ENCODE results near the gene ZNRF1. TPM values are rescaled to one million over a fixed set of nuclear protein-coding genes. Genes with fewer than 3 reads are reported as not detected.

Gene ZNRF1
- total RNA-seq, 1 experiment from 2014 or later, result 55.1 TPM

DNA sequence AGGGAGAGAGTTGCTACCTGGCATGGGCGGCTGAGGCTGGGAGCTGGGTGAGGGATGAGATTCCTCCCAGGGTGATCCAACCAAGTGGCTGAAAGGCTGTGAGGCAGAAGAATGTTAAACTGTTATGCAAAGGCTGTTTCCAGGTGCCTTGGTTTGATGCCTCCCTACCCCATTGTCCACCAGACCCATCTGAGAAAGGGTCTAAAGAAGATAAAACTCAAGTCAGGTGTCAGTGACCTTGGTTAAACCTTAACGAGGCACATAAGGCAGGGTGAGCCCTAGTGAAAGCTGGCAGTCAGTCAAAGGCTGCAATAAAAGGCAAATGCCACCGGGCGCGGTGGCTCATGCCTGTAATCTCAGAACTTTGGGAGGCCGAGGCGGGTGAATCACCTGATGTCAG lies 94.0 kb downstream of the ZNRF1 start:
- TF ChIP-seq, protein P1, sequence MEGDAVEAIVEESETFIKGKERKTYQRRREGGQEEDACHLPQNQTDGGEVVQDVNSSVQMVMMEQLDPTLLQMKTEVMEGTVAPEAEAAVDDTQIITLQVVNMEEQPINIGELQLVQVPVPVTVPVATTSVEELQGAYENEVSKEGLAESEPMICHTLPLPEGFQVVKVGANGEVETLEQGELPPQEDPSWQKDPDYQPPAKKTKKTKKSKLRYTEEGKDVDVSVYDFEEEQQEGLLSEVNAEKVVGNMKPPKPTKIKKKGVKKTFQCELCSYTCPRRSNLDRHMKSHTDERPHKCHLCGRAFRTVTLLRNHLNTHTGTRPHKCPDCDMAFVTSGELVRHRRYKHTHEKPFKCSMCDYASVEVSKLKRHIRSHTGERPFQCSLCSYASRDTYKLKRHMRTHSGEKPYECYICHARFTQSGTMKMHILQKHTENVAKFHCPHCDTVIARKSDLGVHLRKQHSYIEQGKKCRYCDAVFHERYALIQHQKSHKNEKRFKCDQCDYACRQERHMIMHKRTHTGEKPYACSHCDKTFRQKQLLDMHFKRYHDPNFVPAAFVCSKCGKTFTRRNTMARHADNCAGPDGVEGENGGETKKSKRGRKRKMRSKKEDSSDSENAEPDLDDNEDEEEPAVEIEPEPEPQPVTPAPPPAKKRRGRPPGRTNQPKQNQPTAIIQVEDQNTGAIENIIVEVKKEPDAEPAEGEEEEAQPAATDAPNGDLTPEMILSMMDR (conservative IDR thresholded peaks at IDR 0.05; ENCODE audit: low read depth, low read length), result no peak
- no peak for TF ChIP-seq EZH2 (IDR thresholded peaks at IDR 0.05; ENCODE audit: borderline replicate concordance, low read depth, low read length, poor library complexity, severe bottlenecking)
- POLR2A ChIA-PET (ENCODE audit: low non-redundant PET), result no interaction called here
- intact Hi-C loops (cut with micrococcal nuclease; ENCODE audit: unreplicated experiment), result no loop called here

DNA sequence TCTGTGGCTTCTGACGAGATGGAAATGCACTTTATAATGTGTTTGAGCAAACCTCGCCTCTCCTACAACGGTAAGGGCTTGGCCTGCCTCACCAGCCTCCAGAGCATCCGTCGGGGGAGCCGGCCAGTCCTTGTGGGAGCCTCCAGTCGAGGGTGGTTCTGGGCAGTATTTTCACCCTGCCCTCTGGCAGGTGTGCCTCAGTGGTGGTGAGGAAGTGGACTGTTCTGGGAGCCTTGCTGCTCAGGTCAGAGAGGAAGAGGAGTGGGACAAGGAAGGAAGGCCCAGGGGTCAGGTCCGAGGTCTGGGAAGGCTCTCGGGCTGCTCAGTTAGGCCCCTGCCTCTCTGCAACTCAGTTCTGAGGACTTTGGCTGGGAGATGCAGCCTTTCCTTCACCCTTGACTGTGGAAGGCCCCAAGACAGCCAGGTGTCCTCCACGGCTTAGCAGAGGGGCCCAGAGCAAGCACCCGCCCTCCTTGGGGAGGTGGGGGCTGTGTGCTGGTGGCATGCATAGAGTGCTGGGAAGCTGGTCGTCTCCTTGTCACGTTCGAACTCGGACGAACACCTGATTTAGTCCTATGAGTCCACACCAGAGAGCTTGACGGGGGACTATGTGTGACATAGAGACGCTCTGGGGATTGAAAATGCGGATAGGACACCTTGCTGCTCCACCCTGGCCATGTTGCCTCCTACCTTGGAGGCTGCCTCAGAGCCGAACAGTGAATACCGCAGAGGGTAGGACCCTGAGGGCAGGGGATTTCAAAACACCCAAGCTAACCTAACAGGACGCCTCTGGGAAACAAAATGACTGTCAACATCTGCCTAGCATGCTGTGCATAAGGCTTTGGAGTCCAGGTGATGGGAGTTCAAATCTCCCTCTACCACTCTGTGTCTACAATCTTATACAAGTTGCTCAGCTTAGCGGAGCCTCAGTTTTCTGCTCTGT lies 95.0 kb downstream of the ZNRF1 start:
- TF ChIP-seq, protein P1 (conservative IDR thresholded peaks at IDR 0.05; ENCODE audit: low read depth, low read length), result no peak
- no peak for TF ChIP-seq EZH2 (IDR thresholded peaks at IDR 0.05; ENCODE audit: borderline replicate concordance, low read depth, low read length, poor library complexity, severe bottlenecking)
- ChIA-PET CTCF (no interaction called here), POLR2A (ENCODE audit: low non-redundant PET) (no interaction called here)
- BruUV-seq (replicated peaks), result no TSS peak
- intact Hi-C loops (cut with micrococcal nuclease; ENCODE audit: unreplicated experiment), result no loop called here
- Histone ChIP-seq H3K36me3 (ENCODE audit: insufficient read depth, low read length, poor library complexity, severe bottlenecking) (no peaks in the 10 kb centered on the region), H3K9me3 (ENCODE audit: low read depth, low read length, poor library complexity, severe bottlenecking) (no peaks in the 10 kb centered on the region), H3K27me3 (replicated peaks; ENCODE audit: insufficient read depth, low read depth, low read length, poor library complexity) (no peaks in the 10 kb centered on the region), H3K27ac (ENCODE audit: low read depth, low read length, poor library complexity, severe bottlenecking) (no peak overlapping the region), H3K4me1 (ENCODE audit: insufficient read depth, low read length, poor library complexity, severe bottlenecking) (peaks cover 4% of the 10 kb centered on the region), H3K4me3 (ENCODE audit: low read depth, low read length, poor library complexity, severe bottlenecking) (no peak overlapping the region)
- no peak for DNase-seq (ENCODE audit: low spot score)

More for the DNA sequence above, 94.0 kb downstream of the ZNRF1 start:
- no peak overlapping the region for H3K4me3 ChIP-seq (ENCODE audit: low read depth, low read length, poor library complexity, severe bottlenecking)
- H3K9me3 ChIP-seq (ENCODE audit: low read depth, low read length, poor library complexity, severe bottlenecking), result no peaks in the 10 kb centered on the region
- no peaks in the 10 kb centered on the region for H3K27me3 ChIP-seq (replicated peaks; ENCODE audit: insufficient read depth, low read depth, low read length, poor library complexity)
- no peak for DNase-seq (ENCODE audit: low spot score)
- CTCF ChIA-PET, result no interaction called here
- no peak overlapping the region for H3K27ac ChIP-seq (ENCODE audit: low read depth, low read length, poor library complexity, severe bottlenecking)
- no TSS peak for BruUV-seq (replicated peaks)
- no peaks in the 10 kb centered on the region for H3K4me1 ChIP-seq (ENCODE audit: insufficient read depth, low read length, poor library complexity, severe bottlenecking)
- no peaks in the 10 kb centered on the region for H3K36me3 ChIP-seq (ENCODE audit: insufficient read depth, low read length, poor library complexity, severe bottlenecking)

DNA sequence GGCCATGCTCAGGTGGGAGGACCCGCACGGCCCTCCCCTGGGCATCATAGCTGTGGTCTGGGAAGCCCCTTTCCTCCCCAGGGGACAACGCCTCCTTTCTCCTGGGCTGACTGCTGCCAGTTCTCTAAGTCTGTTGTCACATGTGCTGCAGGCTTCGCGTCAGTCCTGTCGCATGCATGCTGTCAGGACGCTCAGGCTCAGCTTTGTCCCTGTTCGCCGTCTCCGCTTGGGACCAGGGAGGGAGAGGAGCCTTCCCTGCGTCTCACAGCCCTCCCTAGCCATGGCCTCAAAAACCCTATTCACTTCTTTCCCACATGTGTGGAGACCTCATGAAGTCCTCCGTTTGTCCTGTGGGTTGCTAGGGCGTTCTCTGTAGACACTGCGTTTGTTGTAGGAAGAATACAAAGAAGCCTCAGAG lies 96.4 kb downstream of the ZNRF1 start:
- Histone ChIP-seq H3K27me3 (replicated peaks; ENCODE audit: insufficient read depth, low read depth, low read length, poor library complexity) (no peaks in the 10 kb centered on the region), H3K9me3 (ENCODE audit: low read depth, low read length, poor library complexity, severe bottlenecking) (no peaks in the 10 kb centered on the region), H3K4me1 (ENCODE audit: insufficient read depth, low read length, poor library complexity, severe bottlenecking) (peaks cover 17% of the 10 kb centered on the region), H3K4me3 (ENCODE audit: low read depth, low read length, poor library complexity, severe bottlenecking) (no peak overlapping the region), H3K36me3 (ENCODE audit: insufficient read depth, low read length, poor library complexity, severe bottlenecking) (no peaks in the 10 kb centered on the region), H3K27ac (ENCODE audit: low read depth, low read length, poor library complexity, severe bottlenecking) (no peak overlapping the region)
- no peak for TF ChIP-seq EZH2 (IDR thresholded peaks at IDR 0.05; ENCODE audit: borderline replicate concordance, low read depth, low read length, poor library complexity, severe bottlenecking)
- BruUV-seq (replicated peaks), result no TSS peak
- no peak for DNase-seq (ENCODE audit: low spot score)
- POLR2A ChIA-PET (ENCODE audit: low non-redundant PET), result no interaction called here
- intact Hi-C loops (cut with micrococcal nuclease; ENCODE audit: unreplicated experiment), result no loop called here
- CTCF ChIA-PET, result no interaction called here
